MM.1S (cell line): ENCODE data around the gene SUGP1.

Experiments used
- DNase-seq: peaks from one replicate; pipeline ENCODE4 v3.0.0-alpha.2; 2015
- H2AFZ ChIP-seq: fragments of 300-600 bp; sonication (generic); 2 replicates; pipeline ENCODE4 v1.6.0; 2016; ENCODE audit warnings: antibody characterized with exemption, low read length
- H3F3A ChIP-seq: fragments of 300-600 bp; sonication (generic); 2 replicates; pipeline ENCODE4 v1.6.1; 2016; ENCODE audit warnings: mild to moderate bottlenecking, antibody characterized with exemption, low read length, moderate library complexity, mixed read lengths; ENCODE audit not compliant: insufficient read depth
- H3K27ac ChIP-seq: fragments of 300-600 bp; sonication (generic); 2 replicates; pipeline ENCODE4 v1.5.1; 2016; ENCODE audit warnings: mild to moderate bottlenecking, low read length
- H3K27me3 ChIP-seq: fragments of 300-600 bp; sonication (generic); replicated peaks from 2 replicates; pipeline ENCODE4 v1.6.0; 2016; ENCODE audit warnings: low read length; ENCODE audit not compliant: insufficient read depth
- H3K36me3 ChIP-seq: fragments of 300-600 bp; sonication (generic); replicated peaks from 2 replicates; pipeline ENCODE4 v1.6.1; 2016; ENCODE audit warnings: mild to moderate bottlenecking, low read length, mixed read lengths; ENCODE audit not compliant: insufficient read depth
- H3K4me1 ChIP-seq: fragments of 300-600 bp; sonication (generic); 2 replicates; pipeline ENCODE4 v1.6.1; 2016; ENCODE audit warnings: low read length, mixed read lengths
- H3K4me2 ChIP-seq: fragments of 300-600 bp; sonication (generic); 2 replicates; pipeline ENCODE4 v1.6.0; 2016; ENCODE audit warnings: low read depth, low read length
- H3K4me3 ChIP-seq: fragments of 300-600 bp; sonication (generic); 2 replicates; pipeline ENCODE4 v1.5.1; 2016; ENCODE audit warnings: low read length, mixed read lengths
- H3K79me2 ChIP-seq: fragments of 300-600 bp; sonication (generic); 2 replicates; pipeline ENCODE4 v1.6.1; 2016; ENCODE audit warnings: mixed run types, low read length, mixed read lengths
- H3K9ac ChIP-seq: fragments of 300-600 bp; sonication (generic); 2 replicates; pipeline ENCODE4 v1.6.1; 2016; ENCODE audit warnings: low read length, mixed read lengths
- H3K9me2 ChIP-seq: fragments of 300-600 bp; sonication (generic); replicated peaks from 2 replicates; pipeline ENCODE4 v1.6.1; 2016; ENCODE audit warnings: mild to moderate bottlenecking, low read length, mixed read lengths; ENCODE audit not compliant: insufficient read depth
- H3K9me3 ChIP-seq: fragments of 300-600 bp; sonication (generic); replicated peaks from 2 replicates; pipeline ENCODE4 v1.6.1; 2016; ENCODE audit warnings: mild to moderate bottlenecking, low read length, mixed read lengths; ENCODE audit not compliant: insufficient read depth
- H4K20me1 ChIP-seq: fragments of 300-600 bp; sonication (generic); 2 replicates; pipeline ENCODE4 v1.6.1; 2016; ENCODE audit warnings: mild to moderate bottlenecking, low read length, moderate library complexity, mixed read lengths; ENCODE audit not compliant: insufficient read depth
- CTCF ChIP-seq: fragments of 300-600 bp; sonication (generic); IDR thresholded peaks from 2 replicates; pipeline ENCODE4 v1.5.1; 2016; ENCODE audit warnings: antibody characterized with exemption, low read length, mixed read lengths
- EZH2 ChIP-seq: fragments of 300-600 bp; sonication (generic); optimal IDR thresholded peaks from 2 replicates; pipeline ENCODE3; 2017; ENCODE audit warnings: low read depth, mild to moderate bottlenecking, antibody characterized with exemption, low read length, mixed read lengths
- EZH2phosphoT487 ChIP-seq: fragments of 300-600 bp; sonication (generic); IDR thresholded peaks from 2 replicates; pipeline ENCODE4 v1.6.1; 2018; ENCODE audit warnings: antibody characterized with exemption, low read length

Gene SUGP1

GRCh38 chr19:19305696-19306095, 14.6 kb downstream of the SUGP1 start:
- Histone ChIP-seq H3K4me1 (no peaks in the 10 kb centered on the region), H3K9ac (no peak overlapping the region), H3K9me2 (no peaks in the 10 kb centered on the region), H3K27me3 (no peaks in the 10 kb centered on the region), H3K4me2 (no peak overlapping the region), H3K9me3 (no peaks in the 10 kb centered on the region), H3K36me3 (no peaks in the 10 kb centered on the region), H2AFZ (no peak overlapping the region), H3K4me3 (no peak overlapping the region), H4K20me1 (no peaks in the 10 kb centered on the region), H3K79me2 (no peaks in the 10 kb centered on the region), H3F3A (no peaks in the 10 kb centered on the region), H3K27ac (no peak overlapping the region)
- no peak for DNase-seq
- TF ChIP-seq EZH2 (no peak), CTCF (no peak), EZH2phosphoT487 (no peak)

- TF ChIP-seq EZH2 (no peak), CTCF (no peak), EZH2phosphoT487 (no peak)
- Histone ChIP-seq H3K27me3 (no peaks in the 10 kb centered on the region), H3K9me3 (no peaks in the 10 kb centered on the region), H3F3A (no peaks in the 10 kb centered on the region), H3K79me2 (no peaks in the 10 kb centered on the region), H2AFZ (no peak overlapping the region), H3K27ac (no peak overlapping the region), H3K4me3 (no peak overlapping the region), H3K4me2 (no peak overlapping the region), H3K36me3 (no peaks in the 10 kb centered on the region; the same call in 1 of the 2 replicates), H3K4me1 (no peaks in the 10 kb centered on the region), H3K9me2 (no peaks in the 10 kb centered on the region), H4K20me1 (no peaks in the 10 kb centered on the region), H3K9ac (no peak overlapping the region)
- no peak for DNase-seq
Measured at GRCh38 chr19:19305066-19305465, 15.2 kb downstream of the SUGP1 start.

GRCh38 chr19:19304186-19304965, 15.9 kb downstream of the SUGP1 start:
- H3K4me2 ChIP-seq: no peak overlapping the region
- H3K36me3 ChIP-seq: no peaks in the 10 kb centered on the region; the same call in 1 of the 2 replicates
- H3K9me3 ChIP-seq: no peaks in the 10 kb centered on the region
- no peak overlapping the region for H2AFZ ChIP-seq
- H3K9me2 ChIP-seq: no peaks in the 10 kb centered on the region
- H3K27me3 ChIP-seq: no peaks in the 10 kb centered on the region
- no peaks in the 10 kb centered on the region for H3F3A ChIP-seq
- H4K20me1 ChIP-seq: no peaks in the 10 kb centered on the region
- DNase-seq: no peak
- TF ChIP-seq EZH2phosphoT487 (no peak), EZH2 (no peak), CTCF (no peak)
- H3K27ac ChIP-seq: no peak overlapping the region
- H3K9ac ChIP-seq: no peak overlapping the region
- H3K4me3 ChIP-seq: no peak overlapping the region
- no peaks in the 10 kb centered on the region for H3K79me2 ChIP-seq
- H3K4me1 ChIP-seq: no peaks in the 10 kb centered on the region
